ENCODE results near the gene GBP1.
"Not testable (repeated sequence)": the region's sequence is repeated elsewhere in the genome, so short reads cannot be mapped to it uniquely, and the experiment has no call there.

GBP1 gene

GRCh38 chr1:89080068-89080467, 15.1 kb upstream of the GBP1 start:
- not testable (repeated sequence) for H3K9me3 ChIP-seq (ENCODE audit: control insufficient read depth, insufficient read depth, low read length); H3K4me1 ChIP-seq (ENCODE audit: insufficient read depth, low read length); H3K36me3 ChIP-seq (ENCODE audit: insufficient read depth, low read length); H3K9ac ChIP-seq (ENCODE audit: low read depth, low read length)

GRCh38 chr1:89072466-89073065, 7.6 kb upstream of the GBP1 start:
- H3K9ac ChIP-seq (ENCODE audit: low read depth, low read length); H3K4me1 ChIP-seq (ENCODE audit: insufficient read depth, low read length); H3K36me3 ChIP-seq (ENCODE audit: insufficient read depth, low read length); H3K9me3 ChIP-seq (ENCODE audit: control insufficient read depth, insufficient read depth, low read length): not testable (repeated sequence)

GRCh38 chr1:89070509-89070908, 5.5 kb upstream of the GBP1 start:
- Histone ChIP-seq H3K36me3 (ENCODE audit: insufficient read depth, low read length) (no peaks in the 10 kb centered on the region), H3K9me3 (ENCODE audit: control insufficient read depth, insufficient read depth, low read length) (no peaks in the 10 kb centered on the region), H3K9ac (ENCODE audit: low read depth, low read length) (no peak overlapping the region), H3K4me1 (ENCODE audit: insufficient read depth, low read length) (no peaks in the 10 kb centered on the region)

GRCh38 chr1:89069951-89070350, 4.9 kb upstream of the GBP1 start:
- no peaks in the 10 kb centered on the region for H3K4me1 ChIP-seq (ENCODE audit: insufficient read depth, low read length)
- no peaks in the 10 kb centered on the region for H3K9me3 ChIP-seq (ENCODE audit: control insufficient read depth, insufficient read depth, low read length)
- no peaks in the 10 kb centered on the region for H3K36me3 ChIP-seq (ENCODE audit: insufficient read depth, low read length)
- no peak overlapping the region for H3K9ac ChIP-seq (ENCODE audit: low read depth, low read length)

GRCh38 chr1:89068291-89068690, 3.3 kb upstream of the GBP1 start:
- H3K9me3 ChIP-seq (ENCODE audit: control insufficient read depth, insufficient read depth, low read length), result no peaks in the 10 kb centered on the region
- no peaks in the 10 kb centered on the region for H3K4me1 ChIP-seq (ENCODE audit: insufficient read depth, low read length)
- H3K36me3 ChIP-seq (ENCODE audit: insufficient read depth, low read length), result no peaks in the 10 kb centered on the region
- no peak overlapping the region for H3K9ac ChIP-seq (ENCODE audit: low read depth, low read length)

GRCh38 chr1:89064632-89065031, 376 bp downstream of the GBP1 start:
- no peaks in the 10 kb centered on the region for H3K36me3 ChIP-seq (ENCODE audit: insufficient read depth, low read length)

GRCh38 chr1:89063094-89063493, 1.9 kb downstream of the GBP1 start:
- H3K9me3 ChIP-seq (ENCODE audit: control insufficient read depth, insufficient read depth, low read length), result no peaks in the 10 kb centered on the region
- H3K9ac ChIP-seq (ENCODE audit: low read depth, low read length), result no peak overlapping the region
- no peaks in the 10 kb centered on the region for H3K4me1 ChIP-seq (ENCODE audit: insufficient read depth, low read length)
- no peaks in the 10 kb centered on the region for H3K36me3 ChIP-seq (ENCODE audit: insufficient read depth, low read length)

More at GRCh38 chr1:89064632-89065031, 376 bp downstream of the GBP1 start:
- H3K9ac ChIP-seq (ENCODE audit: low read depth, low read length), result no peak overlapping the region
- H3K4me1 ChIP-seq (ENCODE audit: insufficient read depth, low read length), result no peaks in the 10 kb centered on the region
- H3K9me3 ChIP-seq (ENCODE audit: control insufficient read depth, insufficient read depth, low read length), result no peaks in the 10 kb centered on the region

GRCh38 chr1:89060091-89060490, 4.9 kb downstream of the GBP1 start:
- H3K36me3 ChIP-seq (ENCODE audit: insufficient read depth, low read length), result no peaks in the 10 kb centered on the region
- no peak overlapping the region for H3K9ac ChIP-seq (ENCODE audit: low read depth, low read length)
- no peaks in the 10 kb centered on the region for H3K9me3 ChIP-seq (ENCODE audit: control insufficient read depth, insufficient read depth, low read length)
- H3K4me1 ChIP-seq (ENCODE audit: insufficient read depth, low read length), result no peaks in the 10 kb centered on the region

GRCh38 chr1:89051955-89052312, 13.1 kb downstream of the GBP1 start:
- Histone ChIP-seq H3K4me1 (ENCODE audit: insufficient read depth, low read length) (no peaks in the 10 kb centered on the region), H3K9ac (ENCODE audit: low read depth, low read length) (no peak overlapping the region), H3K36me3 (ENCODE audit: insufficient read depth, low read length) (no peaks in the 10 kb centered on the region), H3K9me3 (ENCODE audit: control insufficient read depth, insufficient read depth, low read length) (no peaks in the 10 kb centered on the region)

GRCh38 chr1:89051300-89051954, 13.6 kb downstream of the GBP1 start:
- H3K36me3 ChIP-seq (ENCODE audit: insufficient read depth, low read length), result no peaks in the 10 kb centered on the region
- H3K4me1 ChIP-seq (ENCODE audit: insufficient read depth, low read length), result no peaks in the 10 kb centered on the region
- H3K9ac ChIP-seq (ENCODE audit: low read depth, low read length), result no peak overlapping the region
- no peaks in the 10 kb centered on the region for H3K9me3 ChIP-seq (ENCODE audit: control insufficient read depth, insufficient read depth, low read length)

GRCh38 chr1:89050649-89051033, 14.4 kb downstream of the GBP1 start:
- Histone ChIP-seq H3K9me3 (ENCODE audit: control insufficient read depth, insufficient read depth, low read length) (no peaks in the 10 kb centered on the region), H3K36me3 (ENCODE audit: insufficient read depth, low read length) (no peaks in the 10 kb centered on the region), H3K4me1 (ENCODE audit: insufficient read depth, low read length) (no peaks in the 10 kb centered on the region), H3K9ac (ENCODE audit: low read depth, low read length) (no peak overlapping the region)

- H3K9me3 ChIP-seq (ENCODE audit: control insufficient read depth, insufficient read depth, low read length); H3K4me1 ChIP-seq (ENCODE audit: insufficient read depth, low read length); H3K9ac ChIP-seq (ENCODE audit: low read depth, low read length); H3K36me3 ChIP-seq (ENCODE audit: insufficient read depth, low read length): not testable (repeated sequence)
Measured at GRCh38 chr1:89049901-89050648, 14.9 kb downstream of the GBP1 start.

- H3K36me3 ChIP-seq (ENCODE audit: insufficient read depth, low read length); H3K9me3 ChIP-seq (ENCODE audit: control insufficient read depth, insufficient read depth, low read length); H3K4me1 ChIP-seq (ENCODE audit: insufficient read depth, low read length); H3K9ac ChIP-seq (ENCODE audit: low read depth, low read length): not testable (repeated sequence)
Measured at GRCh38 chr1:89049187-89049586, 15.8 kb downstream of the GBP1 start.

GRCh38 chr1:89047734-89048133, 17.3 kb downstream of the GBP1 start:
- H3K4me1 ChIP-seq (ENCODE audit: insufficient read depth, low read length), result no peaks in the 10 kb centered on the region
- no peaks in the 10 kb centered on the region for H3K36me3 ChIP-seq (ENCODE audit: insufficient read depth, low read length)
- H3K9ac ChIP-seq (ENCODE audit: low read depth, low read length), result no peak overlapping the region
- peaks cover 3% of the 10 kb centered on the region; the same call in 1 of the 2 replicates for H3K9me3 ChIP-seq (ENCODE audit: control insufficient read depth, insufficient read depth, low read length)
